Measurements from ENCODE around the gene POGK.

Gene POGK

GRCh38 chr1:166884040-166884642, 44.9 kb downstream of the POGK start:
- Histone ChIP-seq H3K4me1 (ENCODE audit: control insufficient read depth, insufficient read depth, low read length) (no peaks in the 10 kb centered on the region), H3K9ac (ENCODE audit: low read depth, low read length) (no peak overlapping the region), H3K4me3 (ENCODE audit: low read length) (no peak overlapping the region), H3K4me2 (ENCODE audit: low read length) (peak overlapping the region; percentile 43), H3K27me3 (ENCODE audit: control insufficient read depth, insufficient read depth, low read length) (peaks cover 53% of the 10 kb centered on the region), H3K36me3 (ENCODE audit: insufficient read depth, low read length) (no peaks in the 10 kb centered on the region), H3K9me3 (replicated peaks; ENCODE audit: low read length) (no peaks in the 10 kb centered on the region)

DNA sequence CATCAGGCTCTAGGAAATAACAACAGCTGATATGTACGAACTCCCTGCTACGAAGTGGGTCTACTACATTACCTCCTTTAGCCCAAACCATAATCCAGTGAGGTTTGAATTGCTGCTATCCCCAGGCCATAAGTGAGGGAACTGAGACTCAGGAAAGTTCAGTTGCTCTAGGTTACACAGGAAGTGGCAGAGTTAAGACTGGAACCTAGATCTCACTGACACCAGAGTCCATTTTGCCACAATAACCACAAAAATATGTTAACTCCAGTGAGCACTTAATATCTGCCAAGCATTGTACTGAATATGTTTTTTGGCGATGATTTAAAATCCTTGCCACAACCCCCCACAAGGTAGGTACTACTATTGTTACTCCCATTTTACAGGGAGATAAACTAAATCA, 45.7 kb downstream of the POGK start:
- Histone ChIP-seq H3K9ac (ENCODE audit: low read depth, low read length) (no peak overlapping the region), H3K4me3 (ENCODE audit: low read length) (no peak overlapping the region), H3K36me3 (ENCODE audit: insufficient read depth, low read length) (no peaks in the 10 kb centered on the region), H3K4me1 (ENCODE audit: control insufficient read depth, insufficient read depth, low read length) (no peaks in the 10 kb centered on the region), H3K4me2 (ENCODE audit: low read length) (no peak overlapping the region), H3K27me3 (ENCODE audit: control insufficient read depth, insufficient read depth, low read length) (peaks cover 62% of the 10 kb centered on the region), H3K9me3 (replicated peaks; ENCODE audit: low read length) (no peaks in the 10 kb centered on the region)

DNA sequence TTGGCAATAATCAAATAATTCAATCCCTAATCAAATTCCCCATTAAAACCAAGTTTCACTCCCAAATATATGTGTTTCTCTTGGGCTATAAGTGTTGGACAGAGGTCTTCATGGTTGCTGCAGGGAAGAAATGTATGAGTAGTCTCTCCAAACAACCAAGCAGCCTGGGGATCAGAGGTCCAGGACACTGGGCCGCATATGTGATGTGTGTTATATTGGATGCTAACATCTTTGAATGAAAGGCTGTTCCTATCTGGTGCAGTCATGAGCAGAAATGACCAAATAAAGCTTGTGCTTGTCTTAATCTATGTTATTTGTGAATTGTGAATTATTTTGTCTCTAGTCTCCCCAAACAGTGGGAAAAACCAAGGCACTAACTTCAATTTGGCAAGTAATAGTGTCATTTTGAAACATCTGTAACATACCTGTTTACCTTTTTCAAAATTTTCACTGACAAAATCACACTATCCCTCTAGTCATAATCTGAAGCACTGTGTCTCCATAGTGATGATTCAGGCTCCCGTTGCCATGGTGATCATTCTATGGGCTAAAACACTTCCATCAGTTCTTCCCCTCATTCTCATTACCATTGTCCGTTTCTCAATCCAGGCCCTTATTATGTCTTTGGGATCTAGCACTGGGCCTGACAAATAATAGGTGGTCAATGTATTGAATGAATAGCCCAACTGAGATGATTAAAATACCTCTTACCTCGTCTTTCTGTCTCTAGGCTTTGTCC, 49.3 kb downstream of the POGK start:
- no peaks in the 10 kb centered on the region for H3K36me3 ChIP-seq (ENCODE audit: insufficient read depth, low read length)
- H3K4me2 ChIP-seq (ENCODE audit: low read length): no peak overlapping the region
- no peak overlapping the region for H3K4me3 ChIP-seq (ENCODE audit: low read length)
- H3K27me3 ChIP-seq (ENCODE audit: control insufficient read depth, insufficient read depth, low read length): peaks cover 71% of the 10 kb centered on the region
- H3K4me1 ChIP-seq (ENCODE audit: control insufficient read depth, insufficient read depth, low read length): no peaks in the 10 kb centered on the region
- H3K9me3 ChIP-seq (replicated peaks; ENCODE audit: low read length): no peaks in the 10 kb centered on the region
- H3K9ac ChIP-seq (ENCODE audit: low read depth, low read length): no peak overlapping the region

DNA sequence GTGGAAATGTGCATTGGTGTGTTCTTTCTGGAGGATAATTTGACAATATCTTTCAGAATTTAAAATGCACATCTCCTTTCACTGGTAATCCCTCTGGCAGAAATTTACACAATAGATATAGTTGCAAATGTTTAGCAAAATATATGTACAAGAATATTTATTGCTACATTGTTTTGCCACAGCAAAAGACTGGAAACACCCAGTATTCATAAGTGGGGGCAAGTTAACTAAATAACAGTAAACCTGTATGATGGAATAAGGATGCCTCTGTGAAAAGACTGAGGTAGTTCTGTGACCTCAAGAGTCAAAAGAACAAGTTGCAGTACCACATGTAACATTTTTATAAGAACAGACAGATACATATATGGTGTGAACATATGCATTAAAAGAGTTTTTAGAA, 50.5 kb downstream of the POGK start:
- Histone ChIP-seq H3K27me3 (ENCODE audit: control insufficient read depth, insufficient read depth, low read length) (peaks cover 67% of the 10 kb centered on the region), H3K9me3 (replicated peaks; ENCODE audit: low read length) (no peaks in the 10 kb centered on the region), H3K36me3 (ENCODE audit: insufficient read depth, low read length) (no peaks in the 10 kb centered on the region), H3K4me1 (ENCODE audit: control insufficient read depth, insufficient read depth, low read length) (no peaks in the 10 kb centered on the region), H3K4me3 (ENCODE audit: low read length) (no peak overlapping the region), H3K9ac (ENCODE audit: low read depth, low read length) (no peak overlapping the region), H3K4me2 (ENCODE audit: low read length) (no peak overlapping the region)

- no peaks in the 10 kb centered on the region for H3K4me1 ChIP-seq (ENCODE audit: control insufficient read depth, insufficient read depth, low read length)
- no peak overlapping the region for H3K4me3 ChIP-seq (ENCODE audit: low read length)
- peaks cover 43% of the 10 kb centered on the region for H3K27me3 ChIP-seq (ENCODE audit: control insufficient read depth, insufficient read depth, low read length)
These were observed 56.5 kb downstream of the POGK start for GRCh38 chr1:166895766-166896165.

DNA sequence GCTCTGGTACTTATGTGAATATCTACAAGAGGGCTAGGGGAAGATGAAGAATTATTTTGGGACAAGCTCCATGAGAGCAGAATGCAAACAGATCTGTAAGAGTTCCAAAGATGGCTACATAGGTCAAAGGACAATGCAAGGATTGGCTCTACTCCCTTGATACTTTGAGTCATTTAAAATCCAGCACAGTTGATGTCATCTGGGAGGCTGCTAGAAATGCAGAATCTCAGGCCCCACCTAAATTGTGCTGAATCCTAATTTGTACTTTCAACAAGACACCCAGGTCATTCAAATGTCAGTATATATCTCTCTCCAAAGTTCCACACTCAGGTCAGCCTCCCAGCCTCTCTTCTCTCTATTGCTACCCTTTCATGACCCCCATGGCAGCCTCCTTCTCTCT, 60.5 kb downstream of the POGK start:
- no peak overlapping the region for H3K4me3 ChIP-seq (ENCODE audit: low read length)
- H3K9ac ChIP-seq (ENCODE audit: low read depth, low read length): no peak overlapping the region
- no peaks in the 10 kb centered on the region for H3K36me3 ChIP-seq (ENCODE audit: insufficient read depth, low read length)
- no peaks in the 10 kb centered on the region for H3K9me3 ChIP-seq (replicated peaks; ENCODE audit: low read length)
- peaks cover 35% of the 10 kb centered on the region for H3K27me3 ChIP-seq (ENCODE audit: control insufficient read depth, insufficient read depth, low read length)
- H3K4me1 ChIP-seq (ENCODE audit: control insufficient read depth, insufficient read depth, low read length): no peaks in the 10 kb centered on the region
- H3K4me2 ChIP-seq (ENCODE audit: low read length): no peak overlapping the region

More at GRCh38 chr1:166895766-166896165, 56.5 kb downstream of the POGK start:
- H3K4me2 ChIP-seq (ENCODE audit: low read length): no peak overlapping the region
- no peaks in the 10 kb centered on the region for H3K36me3 ChIP-seq (ENCODE audit: insufficient read depth, low read length)
- H3K9me3 ChIP-seq (replicated peaks; ENCODE audit: low read length): no peaks in the 10 kb centered on the region
- no peak overlapping the region for H3K9ac ChIP-seq (ENCODE audit: low read depth, low read length)

GRCh38 chr1:166900987-166901386, 61.7 kb downstream of the POGK start:
- no peaks in the 10 kb centered on the region for H3K36me3 ChIP-seq (ENCODE audit: insufficient read depth, low read length)
- peaks cover 28% of the 10 kb centered on the region for H3K27me3 ChIP-seq (ENCODE audit: control insufficient read depth, insufficient read depth, low read length)

GRCh38 chr1:166902279-166902678, 63.0 kb downstream of the POGK start:
- no peak overlapping the region for H3K4me2 ChIP-seq (ENCODE audit: low read length)
- H3K4me1 ChIP-seq (ENCODE audit: control insufficient read depth, insufficient read depth, low read length): peaks cover 15% of the 10 kb centered on the region
- H3K9me3 ChIP-seq (replicated peaks; ENCODE audit: low read length): no peaks in the 10 kb centered on the region
- H3K4me3 ChIP-seq (ENCODE audit: low read length): no peak overlapping the region
- H3K36me3 ChIP-seq (ENCODE audit: insufficient read depth, low read length): no peaks in the 10 kb centered on the region
- peaks cover 25% of the 10 kb centered on the region for H3K27me3 ChIP-seq (ENCODE audit: control insufficient read depth, insufficient read depth, low read length)
- H3K9ac ChIP-seq (ENCODE audit: low read depth, low read length): no peak overlapping the region

More at GRCh38 chr1:166900987-166901386, 61.7 kb downstream of the POGK start:
- H3K4me2 ChIP-seq (ENCODE audit: low read length): no peak overlapping the region
- H3K4me1 ChIP-seq (ENCODE audit: control insufficient read depth, insufficient read depth, low read length): peaks cover 8% of the 10 kb centered on the region
- H3K9me3 ChIP-seq (replicated peaks; ENCODE audit: low read length): no peaks in the 10 kb centered on the region
- H3K4me3 ChIP-seq (ENCODE audit: low read length): no peak overlapping the region
- H3K9ac ChIP-seq (ENCODE audit: low read depth, low read length): no peak overlapping the region

GRCh38 chr1:166903232-166903631, 64.0 kb downstream of the POGK start:
- Histone ChIP-seq H3K4me3 (ENCODE audit: low read length) (no peak overlapping the region), H3K27me3 (ENCODE audit: control insufficient read depth, insufficient read depth, low read length) (peaks cover 25% of the 10 kb centered on the region), H3K4me2 (ENCODE audit: low read length) (no peak overlapping the region), H3K9me3 (replicated peaks; ENCODE audit: low read length) (no peaks in the 10 kb centered on the region), H3K4me1 (ENCODE audit: control insufficient read depth, insufficient read depth, low read length) (peaks cover 15% of the 10 kb centered on the region), H3K9ac (ENCODE audit: low read depth, low read length) (no peak overlapping the region), H3K36me3 (ENCODE audit: insufficient read depth, low read length) (no peaks in the 10 kb centered on the region)

GRCh38 chr1:166905136-166905535, 65.9 kb downstream of the POGK start:
- H3K27me3 ChIP-seq (ENCODE audit: control insufficient read depth, insufficient read depth, low read length): peaks cover 31% of the 10 kb centered on the region
- peaks cover 15% of the 10 kb centered on the region for H3K4me1 ChIP-seq (ENCODE audit: control insufficient read depth, insufficient read depth, low read length)
- no peaks in the 10 kb centered on the region for H3K9me3 ChIP-seq (replicated peaks; ENCODE audit: low read length)
- no peak overlapping the region for H3K4me3 ChIP-seq (ENCODE audit: low read length)
- H3K9ac ChIP-seq (ENCODE audit: low read depth, low read length): peak overlapping the region; percentile 24
- no peak overlapping the region for H3K4me2 ChIP-seq (ENCODE audit: low read length)
- H3K36me3 ChIP-seq (ENCODE audit: insufficient read depth, low read length): no peaks in the 10 kb centered on the region

DNA sequence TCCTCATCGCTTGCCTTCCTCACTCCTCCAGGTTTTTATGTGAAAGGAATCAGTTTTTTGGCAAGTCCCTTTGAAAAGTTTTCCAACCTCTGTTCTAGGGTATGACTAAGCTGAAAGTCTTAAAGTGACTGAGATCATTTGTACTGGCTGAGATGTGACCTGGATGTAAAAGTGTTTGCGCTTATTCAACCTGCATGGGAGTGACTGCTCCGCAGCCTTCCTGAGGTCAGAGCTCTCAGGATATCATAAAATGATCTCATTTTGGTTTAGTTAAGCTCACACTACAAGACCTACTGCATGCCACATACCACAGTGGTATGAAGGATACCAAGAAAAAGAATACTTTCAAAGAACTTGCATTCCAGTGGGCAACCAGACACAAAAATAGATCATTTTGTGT, 66.6 kb downstream of the POGK start:
- Histone ChIP-seq H3K9me3 (replicated peaks; ENCODE audit: low read length) (no peaks in the 10 kb centered on the region), H3K36me3 (ENCODE audit: insufficient read depth, low read length) (no peaks in the 10 kb centered on the region), H3K9ac (ENCODE audit: low read depth, low read length) (peak overlapping the region; percentile 24), H3K4me2 (ENCODE audit: low read length) (peak overlapping the region; percentile 45), H3K27me3 (ENCODE audit: control insufficient read depth, insufficient read depth, low read length) (peaks cover 26% of the 10 kb centered on the region), H3K4me1 (ENCODE audit: control insufficient read depth, insufficient read depth, low read length) (peaks cover 15% of the 10 kb centered on the region), H3K4me3 (ENCODE audit: low read length) (no peak overlapping the region)
